GM23338 (cell line): ENCODE data around the gene VIPAS39. TPM values are rescaled to one million over a fixed set of nuclear protein-coding genes. Genes with fewer than 3 reads are reported as not detected.
A peak's percentile ranks its signal among the peaks of the same experiment; 100 is the strongest.

Source experiments
- ATAC-seq: fragments of 200-7000 bp; cut with Tn5 transposase; 3 replicates; pipeline ENCODE4 v1.9.1; 2020
- DNase-seq: peaks from one replicate; pipeline ENCODE4 v3.0.0-alpha.2; 2015; ENCODE audit warnings: low spot score
- H2AFZ ChIP-seq: fragments of 200-600 bp; sonication (generic); 2 replicates; pipeline ENCODE4 v1.8.0; 2016; ENCODE audit warnings: antibody characterized with exemption, mild to moderate bottlenecking, moderate library complexity
- H3F3A ChIP-seq: fragments of 200-600 bp; sonication (generic); replicated peaks from 2 replicates; pipeline ENCODE4 v1.8.0; 2017; ENCODE audit warnings: antibody characterized with exemption, mixed run types, low read depth
- H3K27ac ChIP-seq: fragments of 200-600 bp; sonication (generic); 2 replicates; pipeline ENCODE4 v1.6.1; 2016; ENCODE audit warnings: low read depth
- H3K27me3 ChIP-seq: fragments of 200-600 bp; sonication (generic); 2 replicates; pipeline ENCODE4 v1.8.0; 2016; ENCODE audit warnings: mild to moderate bottlenecking, mixed run types, moderate library complexity; ENCODE audit not compliant: insufficient read depth
- H3K36me3 ChIP-seq: fragments of 200-600 bp; sonication (generic); 2 replicates; pipeline ENCODE4 v1.8.0; 2016; ENCODE audit warnings: mild to moderate bottlenecking; ENCODE audit not compliant: insufficient read depth
- H3K4me1 ChIP-seq: fragments of 200-600 bp; sonication (generic); 2 replicates; pipeline ENCODE4 v1.8.0; 2016; ENCODE audit warnings: mild to moderate bottlenecking, moderate library complexity; ENCODE audit not compliant: insufficient read depth
- H3K4me2 ChIP-seq: fragments of 200-600 bp; sonication (generic); 2 replicates; pipeline ENCODE4 v1.7.1; 2017; ENCODE audit warnings: mixed run types
- H3K4me3 ChIP-seq: fragments of 200-600 bp; sonication (generic); 2 replicates; pipeline ENCODE4 v1.6.1; 2016; ENCODE audit warnings: mixed run types
- H3K79me2 ChIP-seq: fragments of 200-600 bp; sonication (generic); replicated peaks from 2 replicates; pipeline ENCODE4 v1.8.0; 2017; ENCODE audit warnings: mild to moderate bottlenecking; ENCODE audit not compliant: insufficient read depth
- H3K9me2 ChIP-seq: fragments of 200-600 bp; sonication (generic); 2 replicates; pipeline ENCODE4 v1.8.0; 2017; ENCODE audit not compliant: insufficient read depth
- H4K20me1 ChIP-seq: fragments of 200-600 bp; sonication (generic); replicated peaks from 2 replicates; pipeline ENCODE4 v1.8.0; 2017; ENCODE audit warnings: mild to moderate bottlenecking; ENCODE audit not compliant: insufficient read depth
- H3K27ac Mint-ChIP-seq: 2 replicates; pipeline ENCODE4 v1.8.0; 2020; ENCODE audit warnings: inconsistent platforms, mild to moderate bottlenecking, moderate library complexity, mixed read lengths
- H3K27me3 Mint-ChIP-seq: 3 replicates; pipeline ENCODE4 v1.8.0; 2022; ENCODE audit warnings: low read depth, mild to moderate bottlenecking, moderate library complexity, mixed read lengths, inconsistent platforms; ENCODE audit not compliant: insufficient read depth, poor library complexity
- H3K36me3 Mint-ChIP-seq: 3 replicates; pipeline ENCODE4 v1.8.0; 2021; ENCODE audit warnings: low read depth, mild to moderate bottlenecking, inconsistent platforms, moderate library complexity, mixed read lengths
- H3K4me1 Mint-ChIP-seq: 3 replicates; pipeline ENCODE4 v1.8.0; 2020; ENCODE audit warnings: mild to moderate bottlenecking, inconsistent platforms, mixed read lengths
- H3K4me3 Mint-ChIP-seq: 3 replicates; pipeline ENCODE4 v1.8.0; 2021; ENCODE audit warnings: moderate library complexity, mild to moderate bottlenecking, inconsistent platforms, mixed read lengths
- H3K9me3 Mint-ChIP-seq: 3 replicates; pipeline ENCODE4 v1.8.0; 2020; ENCODE audit warnings: moderate library complexity, mild to moderate bottlenecking, inconsistent platforms, mixed read lengths
- CTCF ChIP-seq, 2 experiments: fragments of 200-600 bp in 1 of 2; sonication (generic) in 1 of 2; conservative IDR thresholded peaks; 2 replicates each; pipeline versions ENCODE4 v1.5.1 to v1.6.1; 2016 to 2017; ENCODE audit warnings: antibody characterized with exemption in 2 of 2, low read depth in 2 of 2, mild to moderate bottlenecking in 2 of 2, moderate library complexity in 1 of 2
- ETS1 ChIP-seq: IDR thresholded peaks from 2 replicates; pipeline ENCODE4 v1.6.1; 2016; ENCODE audit warnings: antibody characterized with exemption
- EZH2phosphoT487 ChIP-seq: fragments of 200-600 bp; sonication (generic); IDR thresholded peaks from one replicate; pipeline ENCODE4 v1.8.1; 2018; ENCODE audit warnings: antibody characterized with exemption; ENCODE audit not compliant: unreplicated experiment
- JUNB ChIP-seq: IDR thresholded peaks from one replicate; pipeline ENCODE4 v1.6.1; 2016; ENCODE audit warnings: antibody characterized with exemption; ENCODE audit not compliant: unreplicated experiment
- POLR2AphosphoS5 ChIP-seq: IDR thresholded peaks from 2 replicates; pipeline ENCODE4 v1.6.1; 2016; ENCODE audit warnings: antibody characterized with exemption, low read depth
- ZNF114 ChIP-seq: fragments of 250-450 bp; sonication (Bioruptor Pico); IDR thresholded peaks from 2 replicates; pipeline ENCODE4 v1.5.0; 2020; ENCODE audit warnings: mild to moderate bottlenecking, moderate library complexity
- ZNF462 ChIP-seq: fragments of 250-450 bp; sonication (Bioruptor Pico); IDR thresholded peaks from 2 replicates; pipeline ENCODE4 v1.5.0; 2020; ENCODE audit warnings: mild to moderate bottlenecking, moderate library complexity
- polyA plus RNA-seq: library from polyadenylated mRNA; unstranded; fragments of >200 nt; fragmentation: Nextera tagmentation; extraction: Ambion mirVana; gene quantifications from 2 replicates; pipeline ENCODE4 v1.2.1, GENCODE V29; 2016
- small RNA-seq: library from RNA; depleted of rRNA; stranded (forward); fragments of <200 nt; gene quantifications from one replicate; pipeline ENCODE3, GENCODE V24; 2014; ENCODE audit warnings: low replicate concordance
- total RNA-seq: library from RNA; depleted of rRNA; stranded (reverse); fragments of >200 nt; shearing (Covaris generic); gene quantifications from 2 replicates; pipeline ENCODE4 v1.2.3, GENCODE V29; 2014; rRNA removed

The VIPAS39 gene
- total and polyA plus RNA-seq, 2 experiments from 2014 or later: 9.4 to 21.8 TPM

GRCh38 chr14:77376771-77377501 lies 80.5 kb downstream of the VIPAS39 start, which contains the start of the genes SAMD15 and TMED8:
Gene SAMD15, plus strand, starts transcription at chr14:77377379. Its CDS starts 40 bp downstream, at chr14:77377419.
Gene TMED8, minus strand, starts transcription at chr14:77377094. Its CDS starts 41 bp downstream, at chr14:77377053.
- Histone ChIP-seq H4K20me1 (no peaks in the 10 kb centered on the region), H3K27ac (no peak within 1 kb of the TSS), H3K79me2 (0 out of 2 replicates have a peak, but pooled peaks cover 3% of the 10 kb centered on the region), H3K36me3 (no peaks in the 10 kb centered on the region), H3K9me2 (no peaks in the 10 kb centered on the region), H3K4me1 (no peaks in the 10 kb centered on the region; the same call in 1 of the 2 replicates), H3K4me2 (peak within 1 kb of the TSS; percentile 82), H3K4me3 (peak within 1 kb of the TSS; percentile 95), H3K27me3 (peaks cover 6% of the 10 kb centered on the region; the same call in 1 of the 2 replicates), H2AFZ (peak within 1 kb of the TSS; percentile 98), H3F3A (no peaks in the 10 kb centered on the region)
- peak within 1 kb of the TSS; percentile 76 for H3K27ac Mint-ChIP-seq
- peak; percentile 97 for ATAC-seq
- peak; percentile 90 for DNase-seq
- H3K4me3 Mint-ChIP-seq: peak within 1 kb of the TSS; percentile 86
- peaks cover 5% of the 10 kb centered on the region for H3K27me3 Mint-ChIP-seq
- H3K4me1 Mint-ChIP-seq: peaks cover 16% of the 10 kb centered on the region
- H3K9me3 Mint-ChIP-seq: no peaks in the 10 kb centered on the region
- no peaks in the 10 kb centered on the region for H3K36me3 Mint-ChIP-seq
- TF ChIP-seq POLR2AphosphoS5: 0 out of 2 replicates have a peak, but pooled peaks have one; percentile 44
- no peak; the same call in 1 of the 2 replicates for TF ChIP-seq ETS1
- TF ChIP-seq EZH2phosphoT487: no peak
- TF ChIP-seq JUNB: no peak
- TF ChIP-seq ZNF114 (CRISPR knock-in tag): no peak
- TF ChIP-seq CTCF (conservative IDR thresholded peaks at IDR 0.05; ENCODE audit: low read depth in 2 of 2): peak in 1 of 2 experiments; percentile 17; a peak in 1 of 4 replicates
- TF ChIP-seq ZNF462 (CRISPR knock-in tag): no peak

Small RNA genes within 50 kb of the gene (small RNA-seq; reads per million reads assigned to genes)
- gene RF00404: not detected

Other genes with a start within 250 kb of the VIPAS39 start
- gene NGB, start 186.4 kb downstream of the VIPAS39 start, total RNA-seq: 0.27 and 1.0 TPM in 2 replicates
- gene NGB, start 186.4 kb downstream of the VIPAS39 start, polyA plus RNA-seq: 0.10 and 0.21 TPM in 2 replicates
- gene POMT2, start 136.7 kb downstream of the VIPAS39 start, total RNA-seq: 29.9 and 35.4 TPM in 2 replicates
- 20.5 and 24.3 TPM in 2 replicates for gene POMT2, start 136.7 kb downstream of the VIPAS39 start, polyA plus RNA-seq
- gene GSTZ1, start 136.6 kb downstream of the VIPAS39 start, total RNA-seq: 26.3 and 31.0 TPM in 2 replicates
- 29.0 and 30.4 TPM in 2 replicates for gene GSTZ1, start 136.6 kb downstream of the VIPAS39 start, polyA plus RNA-seq
- gene TMED8, start 80.5 kb downstream of the VIPAS39 start, total RNA-seq: 13.8 and 14.4 TPM in 2 replicates
- gene TMED8, start 80.5 kb downstream of the VIPAS39 start, polyA plus RNA-seq: 4.0 and 4.3 TPM in 2 replicates
- 0.76 TPM in 1 of 2 replicates, not detected in the other for gene SAMD15, start 80.2 kb downstream of the VIPAS39 start, total RNA-seq
- gene SAMD15, start 80.2 kb downstream of the VIPAS39 start, polyA plus RNA-seq: 0.61 and 0.94 TPM in 2 replicates
- not detected in 2 replicates for gene NOXRED1, start 34.1 kb downstream of the VIPAS39 start, total RNA-seq
- gene NOXRED1, start 34.1 kb downstream of the VIPAS39 start, polyA plus RNA-seq: 0.24 TPM in 1 of 2 replicates, not detected in the other
- gene AHSA1, start 492 bp upstream of the VIPAS39 start, total RNA-seq: 175 and 177 TPM in 2 replicates
- 213 TPM in 2 replicates for gene AHSA1, start 492 bp upstream of the VIPAS39 start, polyA plus RNA-seq
- gene ISM2, start 41.2 kb upstream of the VIPAS39 start, total RNA-seq: 0.69 and 2.7 TPM in 2 replicates
- gene ISM2, start 41.2 kb upstream of the VIPAS39 start, polyA plus RNA-seq: 0.45 and 1.3 TPM in 2 replicates
- 35.8 and 38.9 TPM in 2 replicates for gene SPTLC2, start 159.0 kb upstream of the VIPAS39 start, total RNA-seq
- 18.0 and 22.3 TPM in 2 replicates for gene SPTLC2, start 159.0 kb upstream of the VIPAS39 start, polyA plus RNA-seq